HG02623 (cell line): ENCODE results near the gene PPP2R5A.
"Not testable (repeated sequence)": the region's sequence is repeated elsewhere in the genome, so short reads cannot be mapped to it uniquely, and the experiment has no call there.

Experiments used
- ATAC-seq: cut with Tn5 transposase; IDR thresholded peaks from one replicate; pipeline ENCODE4 v1.9.1; 2021; ENCODE audit warnings: moderate library complexity; ENCODE audit not compliant: unreplicated experiment

Gene PPP2R5A

GRCh38 chr1:212294983-212295382, 9.8 kb downstream of the PPP2R5A start:
- ATAC-seq = no peak

GRCh38 chr1:212295579-212295978, 10.4 kb downstream of the PPP2R5A start:
- ATAC-seq = no peak

GRCh38 chr1:212297338-212297737, 12.1 kb downstream of the PPP2R5A start:
- ATAC-seq = no peak

- ATAC-seq = no peak
Measured at GRCh38 chr1:212301580-212301979, 16.4 kb downstream of the PPP2R5A start.

GRCh38 chr1:212302745-212303383, 17.7 kb downstream of the PPP2R5A start:
- ATAC-seq = no peak

- no peak for ATAC-seq
Measured at GRCh38 chr1:212305342-212305741, 20.1 kb downstream of the PPP2R5A start.

- ATAC-seq = not testable (repeated sequence)
Measured at GRCh38 chr1:212305984-212306452, 20.8 kb downstream of the PPP2R5A start.

- no peak for ATAC-seq
Measured at GRCh38 chr1:212309967-212310366, 24.8 kb downstream of the PPP2R5A start.

GRCh38 chr1:212310383-212310782, 25.2 kb downstream of the PPP2R5A start:
- ATAC-seq = no peak

GRCh38 chr1:212311836-212312497, 26.8 kb downstream of the PPP2R5A start:
- no peak for ATAC-seq

- no peak for ATAC-seq
Measured at GRCh38 chr1:212313616-212314015, 28.4 kb downstream of the PPP2R5A start.

GRCh38 chr1:212315184-212315583, 30.0 kb downstream of the PPP2R5A start:
- ATAC-seq = no peak

- ATAC-seq = no peak
Measured at GRCh38 chr1:212315907-212316306, 30.7 kb downstream of the PPP2R5A start.

- ATAC-seq = no peak
Measured at GRCh38 chr1:212317916-212318315, 32.7 kb downstream of the PPP2R5A start.

- not testable (repeated sequence) for ATAC-seq
Measured at GRCh38 chr1:212321031-212321430, 35.8 kb downstream of the PPP2R5A start.

- no peak for ATAC-seq
Measured at GRCh38 chr1:212323066-212323465, 37.9 kb downstream of the PPP2R5A start.

- no peak for ATAC-seq
Measured at GRCh38 chr1:212326541-212326940, 41.3 kb downstream of the PPP2R5A start.

- no peak for ATAC-seq
Measured at GRCh38 chr1:212328248-212328647, 43.0 kb downstream of the PPP2R5A start.

- ATAC-seq = no peak
Measured at GRCh38 chr1:212329105-212329504, 43.9 kb downstream of the PPP2R5A start.

- no peak for ATAC-seq
Measured at GRCh38 chr1:212341090-212341489, 55.9 kb downstream of the PPP2R5A start.

GRCh38 chr1:212344905-212345304, 59.7 kb downstream of the PPP2R5A start:
- ATAC-seq = no peak

GRCh38 chr1:212346601-212347000, 61.4 kb downstream of the PPP2R5A start:
- no peak for ATAC-seq
